H1 (cell line): ENCODE measurements around the gene MRPS26. TPM values are rescaled to one million over a fixed set of nuclear protein-coding genes. Genes with fewer than 3 reads are reported as not detected.

ENCODE experiments used
- CTCF ChIA-PET: fragments of 300-600 bp; sonication (Branson Sonifier 250); formaldehyde crosslinking; loops from one replicate; lab custom pipeline; 2021; ENCODE audit not compliant: partially characterized antibody; lab: Charles Lee
- POLR2A ChIA-PET: fragments of 300-600 bp; sonication (Branson Sonifier 250); formaldehyde crosslinking; loops from one replicate; lab custom pipeline; 2021; ENCODE audit warnings: inconsistent platforms; ENCODE audit not compliant: partially characterized antibody; lab: Charles Lee
- DNase-seq, 2 experiments: peaks; one replicate each; pipeline versions ENCODE4 v3.0.0 to v3.0.0-alpha.2; 2010 to 2022; ENCODE audit warnings: low spot score in 2 of 2, low read depth in 1 of 2, mixed read lengths in 1 of 2
- FAIRE-seq: peaks from 2 replicates; lab custom pipeline; 2011; peaks lifted over from hg19 to GRCh38; lab: Jason Lieb, UNC
- H2AFZ ChIP-seq: 2 replicates; pipeline ENCODE4 v1.8.1; 2012; ENCODE audit warnings: low read length, inconsistent platforms
- H2AK5ac ChIP-seq: 2 replicates; pipeline ENCODE4 v1.6.1; 2013; ENCODE audit warnings: low read depth, low read length
- H2BK120ac ChIP-seq: replicated peaks from 2 replicates; pipeline ENCODE3; 2013; ENCODE audit warnings: low read depth, low read length, inconsistent platforms
- H2BK12ac ChIP-seq: 2 replicates; pipeline ENCODE4 v1.6.1; 2013; ENCODE audit warnings: low read depth, low read length
- H2BK15ac ChIP-seq: 2 replicates; pipeline ENCODE4 v1.6.1; 2013; ENCODE audit warnings: low read length
- H2BK20ac ChIP-seq: 2 replicates; pipeline ENCODE4 v1.6.1; 2013; ENCODE audit warnings: low read length
- H2BK5ac ChIP-seq: 2 replicates; pipeline ENCODE4 v1.6.1; 2013; ENCODE audit warnings: low read depth, low read length
- H3K14ac ChIP-seq: 2 replicates; pipeline ENCODE4 v1.6.1; 2013; ENCODE audit warnings: inconsistent platforms; ENCODE audit not compliant: insufficient read length
- H3K18ac ChIP-seq: 2 replicates; pipeline ENCODE4 v1.6.1; 2013; ENCODE audit warnings: low read length; ENCODE audit errors: extremely low read depth
- H3K23ac ChIP-seq: 2 replicates; pipeline ENCODE4 v1.6.1; 2013; ENCODE audit warnings: inconsistent platforms; ENCODE audit not compliant: insufficient read length
- H3K23me2 ChIP-seq: 2 replicates; pipeline ENCODE4 v1.6.1; 2013; ENCODE audit warnings: low read depth, low read length
- H3K27ac ChIP-seq: 2 replicates; pipeline ENCODE4 v1.6.1; 2011; ENCODE audit warnings: low read depth, low read length, inconsistent platforms
- H3K27me3 ChIP-seq, 4 experiments: replicated peaks in 1 of 4; 1 replicate in 1 of 4; 2 replicates in 3 of 4; pipeline versions ENCODE4 v1.6.1 to v1.8.1; 2011 to 2013; ENCODE audit warnings: low read length in 3 of 4, mild to moderate bottlenecking in 3 of 4, inconsistent platforms in 2 of 4, mixed read lengths in 2 of 4, moderate library complexity in 1 of 4; ENCODE audit not compliant: control insufficient read depth in 3 of 4, insufficient read depth in 3 of 4; ENCODE audit errors: extremely low read depth in 1 of 4
- H3K36me3 ChIP-seq, 4 experiments: 2 replicates each; pipeline versions ENCODE4 v1.6.1 to v1.8.1; 2011 to 2013; ENCODE audit warnings: mild to moderate bottlenecking in 4 of 4, low read length in 3 of 4, moderate library complexity in 2 of 4, control low read depth in 1 of 4, inconsistent platforms in 1 of 4; ENCODE audit not compliant: insufficient read depth in 4 of 4, control insufficient read depth in 2 of 4
- H3K4ac ChIP-seq: replicated peaks from 2 replicates; pipeline ENCODE3; 2013; ENCODE audit warnings: low read length, low read depth, mixed read lengths, inconsistent platforms; ENCODE audit not compliant: insufficient read length
- H3K4me1 ChIP-seq, 4 experiments: replicated peaks in 1 of 4; 1 replicate in 1 of 4; 2 replicates in 3 of 4; pipeline versions ENCODE4 v1.6.1 to v1.8.1; 2011 to 2013; ENCODE audit warnings: low read length in 3 of 4, inconsistent platforms in 2 of 4, mixed read lengths in 1 of 4; ENCODE audit not compliant: insufficient read depth in 4 of 4, control insufficient read depth in 3 of 4
- H3K4me2 ChIP-seq, 2 experiments: 2 replicates each; pipeline versions ENCODE4 v1.6.1 to v1.8.1; 2011 to 2013; ENCODE audit warnings: low read depth in 2 of 2, low read length in 2 of 2, control low read depth in 1 of 2, inconsistent platforms in 1 of 2, mild to moderate bottlenecking in 1 of 2; ENCODE audit not compliant: insufficient read depth in 1 of 2
- H3K4me3 ChIP-seq, 4 experiments: fragments of 200-600, 300-600 bp in 1 of 4; sonication (generic), shearing (Covaris generic), sonication (Bioruptor Twin) in 1 of 4; 2 replicates each; pipeline versions ENCODE4 v1.5.1 to v1.8.1; 2011 to 2016; ENCODE audit warnings: low read length in 4 of 4, low read depth in 3 of 4, control low read depth in 2 of 4, inconsistent platforms in 2 of 4, mild to moderate bottlenecking in 2 of 4, mixed read lengths in 1 of 4, moderate library complexity in 1 of 4; ENCODE audit not compliant: insufficient read depth in 2 of 4; ENCODE audit errors: extremely low read depth in 1 of 4
- H3K56ac ChIP-seq: replicated peaks from 2 replicates; pipeline ENCODE3; 2013; ENCODE audit warnings: low read depth, mild to moderate bottlenecking, mixed read lengths, low read length, inconsistent platforms; ENCODE audit not compliant: insufficient read length
- H3K79me1 ChIP-seq: 2 replicates; pipeline ENCODE4 v1.6.1; 2013; ENCODE audit warnings: low read depth, low read length, control low read depth
- H3K79me2 ChIP-seq, 2 experiments: 2 replicates each; pipeline versions ENCODE4 v1.6.1 to v1.8.1; 2012 to 2013; ENCODE audit warnings: low read length in 2 of 2, mild to moderate bottlenecking in 2 of 2, inconsistent platforms in 1 of 2; ENCODE audit not compliant: insufficient read depth in 2 of 2, control insufficient read depth in 1 of 2
- H3K9ac ChIP-seq, 4 experiments: replicated peaks in 1 of 4; 1 replicate in 1 of 4; 2 replicates in 3 of 4; pipeline versions ENCODE4 v1.6.1 to v1.8.1; 2011 to 2013; ENCODE audit warnings: low read depth in 3 of 4, low read length in 3 of 4, control low read depth in 2 of 4, mild to moderate bottlenecking in 2 of 4, moderate library complexity in 2 of 4, inconsistent platforms in 1 of 4; ENCODE audit errors: extremely low read depth in 1 of 4
- H3K9me3 ChIP-seq, 2 experiments: 2 replicates each; pipeline versions ENCODE4 v1.6.1 to v1.8.1; 2012 to 2013; ENCODE audit warnings: mild to moderate bottlenecking in 2 of 2, moderate library complexity in 2 of 2, control low read depth in 1 of 2, inconsistent platforms in 1 of 2, low read depth in 1 of 2, low read length in 1 of 2, mixed read lengths in 1 of 2; ENCODE audit not compliant: insufficient read depth in 2 of 2
- H4K20me1 ChIP-seq, 2 experiments: replicated peaks in 1 of 2; 2 replicates each; pipeline versions ENCODE3 to v1.8.1; 2011 to 2013; ENCODE audit warnings: inconsistent platforms in 2 of 2, low read length in 2 of 2, mild to moderate bottlenecking in 1 of 2; ENCODE audit not compliant: insufficient read depth in 2 of 2, control insufficient read depth in 1 of 2
- H4K5ac ChIP-seq: 2 replicates; pipeline ENCODE4 v1.6.1; 2013; ENCODE audit warnings: low read length, low read depth, mixed read lengths, inconsistent platforms; ENCODE audit not compliant: insufficient read length
- H4K8ac ChIP-seq: 2 replicates; pipeline ENCODE4 v1.8.0; 2013; ENCODE audit warnings: mild to moderate bottlenecking, moderate library complexity, low read length, inconsistent platforms; ENCODE audit not compliant: insufficient read depth; ENCODE audit errors: extremely low read depth
- H4K91ac ChIP-seq: replicated peaks from 2 replicates; pipeline ENCODE3; 2013; ENCODE audit warnings: low read length, mixed read lengths, inconsistent platforms; ENCODE audit not compliant: insufficient read length
- ASH2L ChIP-seq: fragments of 200-600, 300-600 bp; sonication (generic); IDR thresholded peaks from one replicate; pipeline ENCODE4 v1.7.1; 2017; ENCODE audit warnings: low read length
- ATF3 ChIP-seq: IDR thresholded peaks from 2 replicates; pipeline ENCODE4 v1.6.1; 2011; ENCODE audit warnings: low read depth, mild to moderate bottlenecking, low read length; ENCODE audit not compliant: insufficient read depth
- CBX8 ChIP-seq: fragments of 300-800, 300-1000 bp; sonication (generic); IDR thresholded peaks from 2 replicates; pipeline ENCODE4 v1.7.1; 2016; ENCODE audit warnings: low read depth, low read length, borderline replicate concordance
- CREB1 ChIP-seq: IDR thresholded peaks from 2 replicates; pipeline ENCODE4 v1.6.1; 2012; ENCODE audit warnings: inconsistent platforms
- CTBP2 ChIP-seq: IDR thresholded peaks from 2 replicates; pipeline ENCODE4 v1.7.0; 2011; ENCODE audit warnings: borderline replicate concordance, mild to moderate bottlenecking, moderate library complexity, mixed read lengths, low read length; ENCODE audit not compliant: insufficient read depth, insufficient read length
- FOSL1 ChIP-seq: IDR thresholded peaks from 2 replicates; pipeline ENCODE4 v1.6.1; 2011; ENCODE audit warnings: mild to moderate bottlenecking, low read depth, low read length, moderate library complexity; ENCODE audit not compliant: insufficient read depth
- NRF1 ChIP-seq: IDR thresholded peaks from 2 replicates; pipeline ENCODE4 v1.6.1; 2011; ENCODE audit warnings: mild to moderate bottlenecking, low read depth, low read length, improper control_type of control experiment
- POLR2A ChIP-seq, 2 experiments: IDR thresholded peaks; 1 replicate in 1 of 2; 2 replicates in 1 of 2; pipeline ENCODE4 v1.6.1; 2011; ENCODE audit warnings: low read depth in 2 of 2, low read length in 2 of 2, mild to moderate bottlenecking in 2 of 2; ENCODE audit errors: control extremely low read depth in 1 of 2
- RBBP5 ChIP-seq: IDR thresholded peaks from 2 replicates; pipeline ENCODE4 v1.7.1; 2012; ENCODE audit warnings: low read depth, mild to moderate bottlenecking, inconsistent platforms, low read length, moderate library complexity, borderline replicate concordance
- SIN3A ChIP-seq, 2 experiments: IDR thresholded peaks in 1 of 2; conservative IDR thresholded peaks in 1 of 2; 2 replicates each; pipeline ENCODE4 v1.6.1; 2011 to 2012; ENCODE audit warnings: low read length in 2 of 2, improper control_type of control experiment in 1 of 2, low read depth in 1 of 2, mild to moderate bottlenecking in 1 of 2
- SUZ12 ChIP-seq: fragments of 200-600 bp; sonication (generic); IDR thresholded peaks from 2 replicates; pipeline ENCODE4 v1.6.1; 2012; ENCODE audit warnings: mild to moderate bottlenecking, inconsistent platforms, low read length, moderate library complexity, mixed read lengths
- TAF1 ChIP-seq: IDR thresholded peaks from 2 replicates; pipeline ENCODE4 v1.6.1; 2011; ENCODE audit warnings: mild to moderate bottlenecking, low read depth, low read length
- ZNF274 ChIP-seq: IDR thresholded peaks from 2 replicates; pipeline ENCODE4 v1.7.0; 2012; ENCODE audit warnings: low read length, borderline replicate concordance; ENCODE audit errors: extremely low read depth
- polyA plus RNA-seq, 7 experiments: library from polyadenylated mRNA; depleted of rRNA in 3 of 7; stranded (reverse) in 5 of 7; unstranded in 2 of 7; fragments of >200 nt in 5 of 7; fragments of 200-250 nt in 2 of 7; gene quantifications; 1 replicate in 5 of 7; 2 replicates in 1 of 7; 4 replicates in 1 of 7; pipeline versions ENCODE4 v1.2.1 to v1.2.3, GENCODE V29; 2011 to 2013; ENCODE audit warnings: missing spikeins in 2 of 7, mixed read lengths in 2 of 7
- total RNA-seq: library from RNA; stranded (reverse); fragmentation: NEBNext Ultra II Directional; extraction: Animal tissue kit (Norgen Biotek cat#: 25700); gene quantifications from 2 replicates; pipeline ENCODE4 v1.2.1, GENCODE V29; 2021

The MRPS26 gene
- total and polyA plus RNA-seq, 2 of the 8 experiments (the other 6 are each of a cell fraction or from before 2014, with no cell fraction given) = 83.6 to 103 TPM

GRCh38 chr20:2998728-2999127, 47.1 kb upstream of the MRPS26 start:
- no peaks in the 10 kb centered on the region for H3K23me2 ChIP-seq
- CTCF ChIA-PET = interaction anchor here (0.8 kb wide), 1 partner anchor 133 kb away, joined by 4 read pairs; no protein-coding TSS in a partner anchor
- TF ChIP-seq ATF3 (no peak), FOSL1 (no peak), SUZ12 (no peak), POLR2A (IDR thresholded peaks at IDR 0.05; ENCODE audit: control extremely low read depth in 1 of 2, low read depth in 2 of 2, low read length in 2 of 2) (no peak), RBBP5 (no peak), CBX8 (no peak), ZNF274 (no peak), ASH2L (no peak), SIN3A (conservative IDR thresholded peaks at IDR 0.05 in 1 of 2, IDR thresholded peaks at IDR 0.05 in 1 of 2; ENCODE audit: low read depth in 1 of 2, low read length in 2 of 2) (no peak), NRF1 (no peak), CREB1 (no peak), TAF1 (no peak), CTBP2 (no peak)

More at GRCh38 chr20:2998728-2999127, 47.1 kb upstream of the MRPS26 start:
- Histone ChIP-seq H3K9ac (no peak overlapping the region), H2BK5ac (no peak overlapping the region), H3K23ac (no peak overlapping the region), H3K27ac (no peak overlapping the region), H3K18ac (no peak overlapping the region), H3K4me2 (no peak overlapping the region), H2BK20ac (no peak overlapping the region), H3K4me1 (no peaks in the 10 kb centered on the region), H2BK120ac (no peak overlapping the region), H4K5ac (no peak overlapping the region), H3K56ac (no peak overlapping the region), H3K27me3 (no peaks in the 10 kb centered on the region), H2AK5ac (no peak overlapping the region), H3K79me2 (no peaks in the 10 kb centered on the region), H4K20me1 (peaks cover 0 to 2% of the 10 kb centered on the region in 2 experiments), H2BK12ac (no peak overlapping the region), H3K4me3 (no peak overlapping the region), H4K91ac (no peak overlapping the region), H3K4ac (no peak overlapping the region), H3K14ac (no peak overlapping the region), H3K79me1 (no peaks in the 10 kb centered on the region), H4K8ac (no peak overlapping the region), H3K36me3 (peaks cover 0 to 12% (median 3%) of the 10 kb centered on the region in 4 experiments; a peak in 5 of 8 replicates), H2AFZ (no peak overlapping the region), H3K9me3 (no peaks in the 10 kb centered on the region), H2BK15ac (no peak overlapping the region)
- POLR2A ChIA-PET = interaction anchor here (0.7 kb wide), 1 partner anchor 191 kb away, joined by 3 read pairs; no protein-coding TSS in a partner anchor
- DNase-seq (no peak), FAIRE-seq (no peak)
